Loucy (cell line): ENCODE results near the gene GBX2.
"Not testable (repeated sequence)": the region's sequence is repeated elsewhere in the genome, so short reads cannot be mapped to it uniquely, and the experiment has no call there.

Experiments used
- H2AFZ ChIP-seq: fragments of 200-600 bp; sonication (generic); 2 replicates; pipeline ENCODE4 v1.6.0; 2016; ENCODE audit warnings: antibody characterized with exemption, mild to moderate bottlenecking, low read length, moderate library complexity
- H3F3A ChIP-seq: fragments of 200-600 bp; 2 replicates; pipeline ENCODE4 v1.6.0; 2016; ENCODE audit warnings: antibody characterized with exemption, low read depth, mild to moderate bottlenecking
- H3K27me3 ChIP-seq: fragments of 200-600 bp; sonication (generic); 2 replicates; pipeline ENCODE4 v1.6.1; 2014; ENCODE audit warnings: low read length, mild to moderate bottlenecking; ENCODE audit not compliant: insufficient read depth, poor library complexity, severe bottlenecking
- H3K36me3 ChIP-seq: fragments of 200-600 bp; sonication (generic); 2 replicates; pipeline ENCODE4 v1.6.1; 2016; ENCODE audit warnings: low read length; ENCODE audit not compliant: insufficient read depth
- H3K4me1 ChIP-seq: fragments of 200-600 bp; sonication (generic); 2 replicates; pipeline ENCODE4 v1.5.1; 2014; ENCODE audit warnings: low read length, mild to moderate bottlenecking; ENCODE audit not compliant: insufficient read depth, poor library complexity, severe bottlenecking
- H3K4me2 ChIP-seq: fragments of 200-600 bp; sonication (generic); 2 replicates; pipeline ENCODE4 v1.6.0; 2014; ENCODE audit warnings: antibody characterized with exemption, low read length, low read depth, mild to moderate bottlenecking; ENCODE audit not compliant: poor library complexity, severe bottlenecking
- H3K4me3 ChIP-seq: fragments of 200-600 bp; sonication (generic); 2 replicates; pipeline ENCODE4 v1.5.1; 2014; ENCODE audit warnings: low read length, mild to moderate bottlenecking, mixed read lengths; ENCODE audit not compliant: poor library complexity, severe bottlenecking
- H3K79me2 ChIP-seq: fragments of 200-600 bp; sonication (generic); 2 replicates; pipeline ENCODE4 v1.6.1; 2014; ENCODE audit warnings: low read length; ENCODE audit not compliant: insufficient read depth
- H3K9ac ChIP-seq: fragments of 200-600 bp; sonication (generic); 2 replicates; pipeline ENCODE4 v1.6.0; 2014; ENCODE audit warnings: mild to moderate bottlenecking, low read depth, low read length, moderate library complexity; ENCODE audit not compliant: poor library complexity, severe bottlenecking
- H3K9me2 ChIP-seq: fragments of 200-600 bp; sonication (generic); replicated peaks from 2 replicates; pipeline ENCODE4 v1.6.1; 2016; ENCODE audit warnings: low read depth, low read length, mixed read lengths
- H3K9me3 ChIP-seq: fragments of 200-600 bp; sonication (generic); 2 replicates; pipeline ENCODE4 v1.6.1; 2014; ENCODE audit warnings: mild to moderate bottlenecking, antibody characterized with exemption, low read length, low read depth; ENCODE audit not compliant: insufficient read depth
- H4K20me1 ChIP-seq: fragments of 200-600 bp; sonication (generic); 2 replicates; pipeline ENCODE4 v1.6.0; 2014; ENCODE audit warnings: antibody characterized with exemption, low read length, mild to moderate bottlenecking; ENCODE audit not compliant: insufficient read depth, poor library complexity, severe bottlenecking
- EZH2phosphoT487 ChIP-seq: fragments of 200-600 bp; IDR thresholded peaks from 2 replicates; pipeline ENCODE4 v1.6.1; 2018; ENCODE audit warnings: antibody characterized with exemption, mild to moderate bottlenecking, moderate library complexity, borderline replicate concordance
- TF ChIP-seq, protein P1 (sequence below): fragments of 200-600 bp; sonication (generic); conservative IDR thresholded peaks from 2 replicates; pipeline ENCODE4 v1.5.1; 2014; ENCODE audit warnings: mild to moderate bottlenecking, antibody characterized with exemption, low read length

Gene GBX2

DNA sequence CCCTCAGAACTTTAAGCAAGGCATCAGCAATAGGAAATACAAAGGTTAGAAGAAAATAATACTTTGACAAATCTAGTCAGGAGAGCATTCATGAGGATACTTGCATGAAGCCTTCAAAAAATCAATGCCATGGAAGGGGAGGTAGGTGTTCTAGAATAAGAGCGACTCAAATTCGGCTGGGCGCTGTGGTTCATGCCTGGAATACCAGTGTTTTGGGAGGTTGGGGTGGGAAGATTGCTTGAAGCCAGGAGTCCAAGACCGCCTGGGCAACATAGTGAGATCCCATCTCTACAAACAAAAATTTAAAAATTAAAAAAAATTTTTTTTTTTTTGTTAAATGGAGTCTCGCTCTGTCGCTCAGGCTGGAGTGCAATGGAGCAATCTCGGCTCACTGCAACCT lies 21.8 kb downstream of the GBX2 start:
- Histone ChIP-seq H3K36me3 (no peaks in the 10 kb centered on the region), H3K79me2 (no peaks in the 10 kb centered on the region), H3K27me3 (no peaks in the 10 kb centered on the region), H4K20me1 (no peaks in the 10 kb centered on the region), H3K9me3 (no peaks in the 10 kb centered on the region), H3K4me1 (no peaks in the 10 kb centered on the region), H3K9ac (no peak overlapping the region), H3K4me3 (no peak overlapping the region), H3K4me2 (no peak overlapping the region), H3F3A (no peaks in the 10 kb centered on the region), H2AFZ (no peak overlapping the region), H3K9me2 (no peaks in the 10 kb centered on the region)
- TF ChIP-seq, protein P1, sequence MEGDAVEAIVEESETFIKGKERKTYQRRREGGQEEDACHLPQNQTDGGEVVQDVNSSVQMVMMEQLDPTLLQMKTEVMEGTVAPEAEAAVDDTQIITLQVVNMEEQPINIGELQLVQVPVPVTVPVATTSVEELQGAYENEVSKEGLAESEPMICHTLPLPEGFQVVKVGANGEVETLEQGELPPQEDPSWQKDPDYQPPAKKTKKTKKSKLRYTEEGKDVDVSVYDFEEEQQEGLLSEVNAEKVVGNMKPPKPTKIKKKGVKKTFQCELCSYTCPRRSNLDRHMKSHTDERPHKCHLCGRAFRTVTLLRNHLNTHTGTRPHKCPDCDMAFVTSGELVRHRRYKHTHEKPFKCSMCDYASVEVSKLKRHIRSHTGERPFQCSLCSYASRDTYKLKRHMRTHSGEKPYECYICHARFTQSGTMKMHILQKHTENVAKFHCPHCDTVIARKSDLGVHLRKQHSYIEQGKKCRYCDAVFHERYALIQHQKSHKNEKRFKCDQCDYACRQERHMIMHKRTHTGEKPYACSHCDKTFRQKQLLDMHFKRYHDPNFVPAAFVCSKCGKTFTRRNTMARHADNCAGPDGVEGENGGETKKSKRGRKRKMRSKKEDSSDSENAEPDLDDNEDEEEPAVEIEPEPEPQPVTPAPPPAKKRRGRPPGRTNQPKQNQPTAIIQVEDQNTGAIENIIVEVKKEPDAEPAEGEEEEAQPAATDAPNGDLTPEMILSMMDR = no peak
- no peak for TF ChIP-seq EZH2phosphoT487

DNA sequence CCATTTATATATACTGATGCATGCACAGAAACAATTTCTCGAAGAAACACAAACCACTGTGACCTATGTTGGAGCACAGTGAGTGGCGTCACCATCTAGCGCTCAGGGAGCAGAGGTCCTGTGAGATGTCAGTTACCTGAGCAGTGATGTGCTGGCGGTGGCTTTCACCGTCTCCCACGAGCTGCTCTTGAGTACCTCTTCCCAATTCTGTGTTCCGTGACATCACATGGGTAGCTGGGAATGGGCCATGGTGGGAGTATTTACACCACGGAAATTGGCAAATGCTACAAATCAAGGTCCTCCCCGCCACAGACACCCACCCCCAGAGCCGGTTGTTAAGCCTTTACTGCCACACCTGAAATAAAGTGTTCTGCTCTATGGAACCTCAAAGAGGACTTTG lies 24.4 kb downstream of the GBX2 start:
- TF ChIP-seq EZH2phosphoT487 = no peak
- TF ChIP-seq, protein P1 = no peak
- no peaks in the 10 kb centered on the region for H3K9me2 ChIP-seq

DNA sequence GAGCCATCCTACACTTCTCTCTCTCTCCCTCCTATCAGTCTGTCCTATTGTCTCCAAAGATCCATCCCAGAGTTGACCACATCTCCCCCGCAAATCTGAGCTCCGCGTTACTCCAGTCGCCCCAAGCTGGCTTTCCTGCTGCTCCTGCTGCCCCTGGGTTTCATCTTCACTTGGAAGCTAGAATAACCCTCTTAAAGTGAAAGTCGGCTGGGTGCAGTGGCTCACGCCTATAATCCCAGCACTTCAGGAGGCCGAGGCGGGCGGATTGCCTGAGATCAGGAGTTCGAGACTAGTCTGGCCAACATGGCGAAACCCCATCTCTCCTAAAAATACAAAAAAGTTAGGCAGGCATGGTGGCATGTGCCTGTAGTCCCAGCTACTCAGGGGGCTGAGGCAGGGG lies 26.6 kb downstream of the GBX2 start:
- not testable (repeated sequence) for H3K79me2 ChIP-seq, H3K4me2 ChIP-seq, H2AFZ ChIP-seq, H3K4me1 ChIP-seq, H3K36me3 ChIP-seq, H3K9me3 ChIP-seq, H3K4me3 ChIP-seq, H3K9ac ChIP-seq, H3K9me2 ChIP-seq, H4K20me1 ChIP-seq, H3K27me3 ChIP-seq, H3F3A ChIP-seq

More for the DNA sequence above, 24.4 kb downstream of the GBX2 start:
- Histone ChIP-seq H3K4me3 (no peak overlapping the region), H3K79me2 (no peaks in the 10 kb centered on the region), H3K9ac (no peak overlapping the region), H3K9me3 (no peaks in the 10 kb centered on the region), H3K27me3 (no peaks in the 10 kb centered on the region), H3K36me3 (no peaks in the 10 kb centered on the region), H3F3A (no peaks in the 10 kb centered on the region), H2AFZ (no peak overlapping the region), H3K4me1 (no peaks in the 10 kb centered on the region), H3K4me2 (no peak overlapping the region), H4K20me1 (no peaks in the 10 kb centered on the region)

DNA sequence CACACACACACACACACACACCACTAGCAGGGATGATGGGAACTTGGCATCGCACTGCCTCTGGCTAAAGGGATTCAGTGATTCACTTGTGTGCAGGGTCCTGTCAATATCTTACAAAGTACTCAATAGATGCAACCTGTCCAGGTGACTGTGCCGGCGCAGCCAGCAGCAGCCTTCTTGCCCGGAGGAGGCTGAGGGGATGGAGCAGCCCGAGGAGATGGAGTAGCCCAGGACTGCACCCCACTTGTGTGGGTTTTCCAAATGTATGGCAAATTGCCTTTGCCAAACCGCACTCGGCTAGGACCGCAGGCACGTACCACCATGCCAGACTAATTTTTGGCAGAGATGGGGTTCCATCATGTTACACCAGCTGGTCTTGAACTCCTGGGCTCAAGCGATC lies 31.1 kb downstream of the GBX2 start:
- Histone ChIP-seq H3K36me3 (no peaks in the 10 kb centered on the region), H3K9ac (no peak overlapping the region), H3K27me3 (no peaks in the 10 kb centered on the region), H3K4me2 (no peak overlapping the region), H3K79me2 (no peaks in the 10 kb centered on the region), H3K4me1 (no peaks in the 10 kb centered on the region), H2AFZ (no peak overlapping the region), H3F3A (no peaks in the 10 kb centered on the region), H3K4me3 (no peak overlapping the region), H3K9me2 (no peaks in the 10 kb centered on the region), H3K9me3 (no peaks in the 10 kb centered on the region), H4K20me1 (no peaks in the 10 kb centered on the region)
- no peak for TF ChIP-seq EZH2phosphoT487
- TF ChIP-seq, protein P1 = no peak
